GM23248 (cell line): ENCODE measurements around the gene USF2. TPM values are rescaled to one million over a fixed set of nuclear protein-coding genes. Genes with fewer than 3 reads are reported as not detected.

Source experiments
- DNase-seq: peaks from one replicate; pipeline ENCODE4 v3.0.0-alpha.2; 2015
- H2AFZ ChIP-seq: fragments of 200-600 bp; sonication (generic); 2 replicates; pipeline ENCODE4 v1.6.1; 2016; ENCODE audit warnings: antibody characterized with exemption
- H3F3A ChIP-seq: fragments of 200-600 bp; sonication (generic); 2 replicates; pipeline ENCODE4 v1.6.1; 2016; ENCODE audit warnings: mild to moderate bottlenecking, antibody characterized with exemption, mixed run types; ENCODE audit not compliant: insufficient read depth
- H3K27ac ChIP-seq: fragments of 200-600 bp; sonication (generic); 2 replicates; pipeline ENCODE4 v1.5.1; 2016; ENCODE audit warnings: mild to moderate bottlenecking
- H3K27me3 ChIP-seq: fragments of 200-600 bp; sonication (generic); replicated peaks from 2 replicates; pipeline ENCODE4 v1.6.1; 2016; ENCODE audit warnings: mild to moderate bottlenecking; ENCODE audit not compliant: insufficient read depth
- H3K36me3 ChIP-seq: fragments of 200-600 bp; sonication (generic); 2 replicates; pipeline ENCODE4 v1.6.1; 2016; ENCODE audit warnings: low read depth, mild to moderate bottlenecking
- H3K4me1 ChIP-seq: fragments of 200-600 bp; sonication (generic); 2 replicates; pipeline ENCODE4 v1.6.1; 2016; ENCODE audit warnings: mild to moderate bottlenecking; ENCODE audit not compliant: insufficient read depth
- H3K4me2 ChIP-seq: fragments of 200-600 bp; sonication (generic); one replicate; pipeline ENCODE4 v1.6.1; 2016; ENCODE audit warnings: mild to moderate bottlenecking; ENCODE audit not compliant: unreplicated experiment
- H3K4me3 ChIP-seq: fragments of 200-600 bp; sonication (generic); 2 replicates; pipeline ENCODE4 v1.5.1; 2016; ENCODE audit warnings: mild to moderate bottlenecking
- H3K79me2 ChIP-seq: fragments of 200-600 bp; sonication (generic); 2 replicates; pipeline ENCODE4 v1.6.1; 2016; ENCODE audit warnings: mild to moderate bottlenecking; ENCODE audit not compliant: insufficient read depth
- H3K9ac ChIP-seq: fragments of 200-600 bp; sonication (generic); 2 replicates; pipeline ENCODE4 v1.6.1; 2016; ENCODE audit warnings: mild to moderate bottlenecking
- H3K9me2 ChIP-seq: fragments of 200-600 bp; sonication (generic); 2 replicates; pipeline ENCODE4 v1.6.1; 2016; ENCODE audit warnings: mixed run types, mild to moderate bottlenecking, moderate library complexity; ENCODE audit not compliant: insufficient read depth
- H3K9me3 ChIP-seq: fragments of 200-600 bp; sonication (generic); one replicate; pipeline ENCODE4 v1.6.1; 2017; ENCODE audit warnings: low read depth
- H4K20me1 ChIP-seq: fragments of 200-600 bp; sonication (generic); 2 replicates; pipeline ENCODE4 v1.6.0; 2016; ENCODE audit not compliant: insufficient read depth
- EZH2 ChIP-seq: fragments of 200-600 bp; sonication (generic); IDR thresholded peaks from 2 replicates; pipeline ENCODE4 v1.6.1; 2018; ENCODE audit warnings: antibody characterized with exemption, mild to moderate bottlenecking; ENCODE audit not compliant: insufficient read depth, poor library complexity, severe bottlenecking
- EZH2phosphoT487 ChIP-seq: fragments of 200-600 bp; sonication (generic); IDR thresholded peaks from 2 replicates; pipeline ENCODE4 v1.6.1; 2018; ENCODE audit warnings: antibody characterized with exemption, moderate library complexity, mild to moderate bottlenecking, low read depth; ENCODE audit not compliant: insufficient read depth
- WGBS, 2 experiments: methylation state at CpG; one replicate each; pipeline ENCODE4 v1.1.6; 2015 to 2017; ENCODE audit warnings: low lambda C conversion rate in 2 of 2, low coverage in 1 of 2; ENCODE audit errors: missing lambda C conversion rate in 2 of 2; 5-methylcytosine and 5-hydroxymethylcytosine counted together
- in situ Hi-C: fragments of 300-500 bp; cut with MboI; formaldehyde crosslinking; loops from 2 replicates; pipeline ENCODE4 v1.15.0; 2020
- polyA plus RNA-seq: library from polyadenylated mRNA; unstranded; fragments of >200 nt; fragmentation: Nextera tagmentation; extraction: Ambion mirVana; gene quantifications from 2 replicates; pipeline ENCODE4 v1.2.1, GENCODE V29; 2016
- total RNA-seq: library from RNA; depleted of rRNA; stranded (reverse); fragments of >200 nt; shearing (Covaris generic); gene quantifications from 2 replicates; pipeline ENCODE4 v1.2.3, GENCODE V29; 2014

The USF2 gene
- total and polyA plus RNA-seq, 2 experiments from 2014 or later = 10.4 to 64.6 TPM

DNA sequence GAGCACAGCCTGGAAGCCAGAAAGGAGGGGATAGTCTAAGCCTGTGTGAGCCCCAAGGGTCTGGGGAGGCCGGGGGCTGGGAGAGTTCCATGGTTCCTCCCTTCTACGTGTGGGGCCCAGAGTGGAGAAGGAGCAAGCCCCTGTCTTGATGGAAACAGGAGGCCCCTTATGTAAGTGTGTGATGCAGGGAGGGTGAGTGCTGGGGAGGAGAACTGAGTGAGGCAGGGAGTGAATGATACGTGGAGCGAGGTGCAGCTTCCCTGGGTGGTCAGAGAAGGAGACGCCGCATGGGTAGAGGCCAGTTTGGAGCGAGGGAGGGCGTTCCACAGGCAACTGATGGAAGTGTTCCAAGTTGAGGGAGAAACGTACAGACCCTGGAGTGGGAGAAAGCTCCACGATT is 39.2 kb downstream of the USF2 start:
- no peaks in the 10 kb centered on the region for H3K27me3 ChIP-seq
- no peaks in the 10 kb centered on the region for H3K9me3 ChIP-seq
- H3K27ac ChIP-seq = no peak overlapping the region
- no peak overlapping the region for H3K4me2 ChIP-seq
- H3K36me3 ChIP-seq = no peaks in the 10 kb centered on the region
- in situ Hi-C loops = no loop called here
- no peak for TF ChIP-seq EZH2
- TF ChIP-seq EZH2phosphoT487 = no peak
- H3K4me1 ChIP-seq = no peaks in the 10 kb centered on the region
- no peaks in the 10 kb centered on the region for H4K20me1 ChIP-seq
- no peak overlapping the region for H2AFZ ChIP-seq
- H3K4me3 ChIP-seq = no peak overlapping the region
- no peak overlapping the region for H3K9ac ChIP-seq
- WGBS, 2 experiments = 51 to 52% methylated on average over 9 to 10 of the region's 10 CpGs
- no peaks in the 10 kb centered on the region for H3K9me2 ChIP-seq
- H3K79me2 ChIP-seq = no peaks in the 10 kb centered on the region
- no peaks in the 10 kb centered on the region for H3F3A ChIP-seq
- DNase-seq = no peak

- Histone ChIP-seq H3K4me3 (no peak overlapping the region), H3K4me2 (no peak overlapping the region), H3K27me3 (no peaks in the 10 kb centered on the region), H3K4me1 (no peaks in the 10 kb centered on the region), H2AFZ (no peak overlapping the region), H4K20me1 (no peaks in the 10 kb centered on the region), H3K79me2 (no peaks in the 10 kb centered on the region), H3K9me3 (no peaks in the 10 kb centered on the region), H3K27ac (no peak overlapping the region), H3K9ac (no peak overlapping the region), H3F3A (no peaks in the 10 kb centered on the region), H3K36me3 (no peaks in the 10 kb centered on the region), H3K9me2 (no peaks in the 10 kb centered on the region)
- no peak for TF ChIP-seq EZH2phosphoT487
- no peak for TF ChIP-seq EZH2
- 77 to 83% methylated on average over 7 of the region's 7 CpGs for WGBS, 2 experiments
- in situ Hi-C loops = no loop called here
- DNase-seq = no peak
Observed at GRCh38 chr19:35308910-35309309, 40.1 kb downstream of the USF2 start.

GRCh38 chr19:35309481-35310279 is 40.9 kb downstream of the USF2 start:
- Histone ChIP-seq H3K4me2 (no peak overlapping the region), H3K4me1 (no peaks in the 10 kb centered on the region), H3K27me3 (no peaks in the 10 kb centered on the region), H2AFZ (no peak overlapping the region), H3K9me3 (no peaks in the 10 kb centered on the region), H3K4me3 (no peak overlapping the region), H3K36me3 (no peaks in the 10 kb centered on the region), H3K9ac (no peak overlapping the region), H3K27ac (no peak overlapping the region), H3K79me2 (no peaks in the 10 kb centered on the region), H4K20me1 (no peaks in the 10 kb centered on the region), H3F3A (no peaks in the 10 kb centered on the region), H3K9me2 (no peaks in the 10 kb centered on the region)
- TF ChIP-seq EZH2phosphoT487 = no peak
- no peak for TF ChIP-seq EZH2
- in situ Hi-C loops = no loop called here
- no peak for DNase-seq
- 83 to 88% methylated on average over 46 of the region's 47 CpGs for WGBS, 2 experiments

- in situ Hi-C loops = no loop called here
- DNase-seq = no peak
- Histone ChIP-seq H3K27me3 (no peaks in the 10 kb centered on the region), H3K27ac (no peak overlapping the region), H3F3A (no peaks in the 10 kb centered on the region), H3K36me3 (no peaks in the 10 kb centered on the region), H2AFZ (no peak overlapping the region), H3K9me2 (no peaks in the 10 kb centered on the region), H4K20me1 (no peaks in the 10 kb centered on the region), H3K9ac (no peak overlapping the region), H3K79me2 (no peaks in the 10 kb centered on the region), H3K4me1 (no peaks in the 10 kb centered on the region), H3K4me2 (no peak overlapping the region), H3K4me3 (no peak overlapping the region), H3K9me3 (no peaks in the 10 kb centered on the region)
- TF ChIP-seq EZH2phosphoT487 = no peak
- TF ChIP-seq EZH2 = no peak
- 91 to 92% methylated on average over 12 of the region's 12 CpGs for WGBS, 2 experiments
Observed at GRCh38 chr19:35310331-35310730, 41.6 kb downstream of the USF2 start.
